Measurements from ENCODE around the gene LENEP.
A peak's percentile ranks its signal among the peaks of the same experiment; 100 is the strongest.

The LENEP gene

DNA sequence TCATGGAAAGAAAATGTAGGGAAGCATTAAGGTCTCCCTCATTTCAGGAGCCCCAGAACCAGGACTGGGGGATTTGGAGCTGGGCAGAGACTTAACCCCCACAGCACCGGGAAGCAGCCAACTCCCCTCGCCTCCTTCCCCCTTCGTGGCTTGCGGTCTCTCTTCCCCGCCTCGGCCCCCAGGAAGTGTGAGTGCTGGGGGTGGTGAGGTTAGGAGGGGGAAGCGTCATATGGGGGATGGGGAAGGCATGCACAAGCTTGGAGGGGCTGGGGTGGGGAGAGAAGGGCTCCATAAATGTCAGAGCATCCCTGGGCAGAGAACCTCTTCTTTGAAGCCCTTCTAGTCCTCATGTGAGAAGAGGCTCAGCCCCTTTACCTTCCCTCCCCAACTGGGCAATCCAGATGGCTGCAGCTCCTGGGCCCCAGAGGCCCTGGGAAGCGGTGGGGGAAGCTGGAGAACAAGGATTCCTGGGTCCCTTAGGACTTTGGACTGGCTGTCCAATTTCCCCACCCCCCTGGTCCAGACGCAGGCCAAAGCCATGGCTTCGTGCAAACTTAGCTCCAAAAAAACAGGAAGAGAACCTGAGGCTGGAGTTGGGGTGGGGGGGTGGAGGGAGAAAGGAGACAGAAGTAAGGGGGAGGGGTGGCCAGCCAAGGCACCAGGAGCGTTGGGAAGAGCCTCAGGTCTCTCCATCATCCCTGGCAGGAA is 17.0 kb downstream of the LENEP start:
- TF ChIP-seq ZNF274 (IDR thresholded peaks at IDR 0.05; ENCODE audit: low read depth, low read length) (no peak), YY1 (IDR thresholded peaks at IDR 0.05; ENCODE audit: insufficient read depth, insufficient read length) (no peak), SUZ12 (IDR thresholded peaks at IDR 0.05; ENCODE audit: extremely low read depth, insufficient read depth, insufficient read length) (no peak)
- H3K27me3 ChIP-seq (ENCODE audit: insufficient read depth, insufficient read length) = no peaks in the 10 kb centered on the region
- H3K4me1 ChIP-seq (ENCODE audit: insufficient read depth, insufficient read length) = peaks cover 35% of the 10 kb centered on the region
- peaks cover 5% of the 10 kb centered on the region; the same call in 1 of the 2 replicates for H3K9me3 ChIP-seq (ENCODE audit: insufficient read depth, low read length)
- H3K9ac ChIP-seq (ENCODE audit: insufficient read length, low read depth) = no peak overlapping the region
- DNase-seq (ENCODE audit: low read depth, low spot score) = no peak
- no peak overlapping the region for H3K4me3 ChIP-seq (ENCODE audit: insufficient read length, low read depth)
- peaks cover 8% of the 10 kb centered on the region for H3K36me3 ChIP-seq (ENCODE audit: insufficient read depth, insufficient read length, low read length)

DNA sequence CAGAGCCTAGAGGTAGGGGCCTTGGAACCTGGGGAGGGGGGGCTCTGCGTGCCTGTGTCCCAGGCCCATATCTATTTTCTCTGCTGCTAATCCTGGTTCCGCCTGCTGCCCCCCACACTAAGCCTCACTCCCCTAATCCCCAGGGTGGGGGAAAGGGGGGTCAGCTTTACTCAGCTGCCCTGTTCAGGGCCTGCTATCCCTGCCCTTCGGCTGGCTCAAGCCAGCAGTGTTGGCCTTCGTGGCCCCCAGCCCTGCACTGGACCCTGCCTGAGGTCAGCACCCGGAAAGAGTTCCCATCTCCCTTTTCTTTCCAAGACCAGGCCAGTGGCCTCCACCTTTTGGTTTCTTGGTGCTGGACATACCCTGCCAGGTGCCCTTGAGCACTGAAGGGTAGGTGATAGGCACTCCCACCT is 17.6 kb downstream of the LENEP start:
- Histone ChIP-seq H3K27me3 (ENCODE audit: insufficient read depth, insufficient read length) (no peaks in the 10 kb centered on the region), H3K4me3 (ENCODE audit: insufficient read length, low read depth) (no peak overlapping the region), H3K36me3 (ENCODE audit: insufficient read depth, insufficient read length, low read length) (peaks cover 14% of the 10 kb centered on the region), H3K9me3 (ENCODE audit: insufficient read depth, low read length) (peaks cover 12% of the 10 kb centered on the region; the same call in 1 of the 2 replicates), H3K9ac (ENCODE audit: insufficient read length, low read depth) (no peak overlapping the region), H3K4me1 (ENCODE audit: insufficient read depth, insufficient read length) (peaks cover 35% of the 10 kb centered on the region)
- TF ChIP-seq SUZ12 (IDR thresholded peaks at IDR 0.05; ENCODE audit: extremely low read depth, insufficient read depth, insufficient read length) (no peak), ZNF274 (IDR thresholded peaks at IDR 0.05; ENCODE audit: low read depth, low read length) (no peak), YY1 (IDR thresholded peaks at IDR 0.05; ENCODE audit: insufficient read depth, insufficient read length) (no peak)
- no peak for DNase-seq (ENCODE audit: low read depth, low spot score)

DNA sequence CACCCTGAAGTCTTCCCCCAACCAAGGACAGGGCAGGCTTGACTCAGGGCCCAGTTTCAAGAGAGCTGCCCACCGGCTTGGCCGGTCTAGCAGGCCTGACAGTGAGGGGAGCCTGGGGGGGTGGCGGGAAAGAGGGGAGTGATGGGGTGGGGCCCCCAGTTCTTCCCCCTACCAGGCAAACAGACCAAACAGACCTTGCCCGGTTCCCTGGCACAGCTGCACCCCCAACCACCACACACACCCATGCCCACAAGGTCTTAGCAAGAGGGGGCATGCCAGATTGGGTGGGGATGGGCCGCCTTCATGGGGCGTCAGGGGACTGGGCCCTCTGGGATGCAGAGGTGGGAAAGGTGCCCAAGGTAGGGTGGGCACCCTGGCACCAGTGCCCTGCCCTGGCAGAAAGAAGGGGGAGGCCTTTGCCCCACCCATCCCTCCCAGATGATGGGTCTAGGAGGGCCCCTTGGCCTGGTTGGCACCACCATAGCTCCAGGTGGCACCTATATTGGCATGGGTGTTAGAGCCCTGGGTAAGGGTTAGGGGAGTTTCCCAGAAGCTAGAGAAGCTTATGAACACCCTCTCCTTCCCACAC is 18.1 kb downstream of the LENEP start:
- H3K9me3 ChIP-seq (ENCODE audit: insufficient read depth, low read length) = peaks cover 17% of the 10 kb centered on the region; the same call in 1 of the 2 replicates
- no peak overlapping the region for H3K9ac ChIP-seq (ENCODE audit: insufficient read length, low read depth)
- peaks cover 19% of the 10 kb centered on the region for H3K36me3 ChIP-seq (ENCODE audit: insufficient read depth, insufficient read length, low read length)
- no peak for DNase-seq (ENCODE audit: low read depth, low spot score)
- no peak overlapping the region for H3K4me3 ChIP-seq (ENCODE audit: insufficient read length, low read depth)
- H3K4me1 ChIP-seq (ENCODE audit: insufficient read depth, insufficient read length) = peaks cover 35% of the 10 kb centered on the region
- no peak for TF ChIP-seq YY1 (IDR thresholded peaks at IDR 0.05; ENCODE audit: insufficient read depth, insufficient read length)
- no peak for TF ChIP-seq SUZ12 (IDR thresholded peaks at IDR 0.05; ENCODE audit: extremely low read depth, insufficient read depth, insufficient read length)
- no peak for TF ChIP-seq ZNF274 (IDR thresholded peaks at IDR 0.05; ENCODE audit: low read depth, low read length)
- H3K27me3 ChIP-seq (ENCODE audit: insufficient read depth, insufficient read length) = no peaks in the 10 kb centered on the region

DNA sequence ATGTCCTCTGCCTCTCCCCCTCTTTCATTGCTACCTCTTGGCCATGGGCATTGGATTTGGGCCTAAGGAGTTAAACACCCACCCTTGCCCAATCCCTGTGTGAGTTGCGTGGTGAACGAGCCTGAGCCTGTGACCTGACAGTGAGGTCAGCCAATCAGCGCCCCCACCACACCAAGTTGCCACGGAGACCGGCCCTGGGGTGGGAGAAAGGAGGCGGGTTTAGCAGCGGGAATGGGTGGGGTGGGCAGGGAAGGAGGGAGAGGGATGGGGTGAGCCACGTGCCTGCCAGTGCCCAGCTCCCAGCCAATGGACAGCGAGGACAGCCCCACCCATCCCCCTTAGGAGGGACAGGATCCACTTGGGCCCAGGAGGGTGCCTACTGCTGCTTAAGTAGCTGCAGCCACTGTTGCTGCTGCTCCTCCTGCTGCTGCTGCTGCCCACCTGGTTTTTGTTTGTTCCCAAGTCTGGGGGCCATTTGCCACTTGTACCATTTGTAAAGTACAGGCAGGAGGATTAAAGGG is 18.7 kb downstream of the LENEP start:
- Histone ChIP-seq H3K9me3 (ENCODE audit: insufficient read depth, low read length) (peaks cover 22% of the 10 kb centered on the region; the same call in 1 of the 2 replicates), H3K27me3 (ENCODE audit: insufficient read depth, insufficient read length) (no peaks in the 10 kb centered on the region), H3K9ac (ENCODE audit: insufficient read length, low read depth) (peak overlapping the region; percentile 58), H3K4me3 (ENCODE audit: insufficient read length, low read depth) (no peak overlapping the region), H3K36me3 (ENCODE audit: insufficient read depth, insufficient read length, low read length) (peaks cover 24% of the 10 kb centered on the region), H3K4me1 (ENCODE audit: insufficient read depth, insufficient read length) (peaks cover 35% of the 10 kb centered on the region)
- TF ChIP-seq YY1 (IDR thresholded peaks at IDR 0.05; ENCODE audit: insufficient read depth, insufficient read length) (no peak), ZNF274 (IDR thresholded peaks at IDR 0.05; ENCODE audit: low read depth, low read length) (no peak), SUZ12 (IDR thresholded peaks at IDR 0.05; ENCODE audit: extremely low read depth, insufficient read depth, insufficient read length) (no peak)
- peak; percentile 89 for DNase-seq (ENCODE audit: low read depth, low spot score)

- H3K4me1 ChIP-seq (ENCODE audit: insufficient read depth, insufficient read length) = peaks cover 39% of the 10 kb centered on the region
- no peak for DNase-seq (ENCODE audit: low read depth, low spot score)
- no peaks in the 10 kb centered on the region for H3K27me3 ChIP-seq (ENCODE audit: insufficient read depth, insufficient read length)
- no peak overlapping the region for H3K4me3 ChIP-seq (ENCODE audit: insufficient read length, low read depth)
- peaks cover 31% of the 10 kb centered on the region; the same call in 1 of the 2 replicates for H3K9me3 ChIP-seq (ENCODE audit: insufficient read depth, low read length)
- TF ChIP-seq SUZ12 (IDR thresholded peaks at IDR 0.05; ENCODE audit: extremely low read depth, insufficient read depth, insufficient read length) = no peak
- no peak for TF ChIP-seq YY1 (IDR thresholded peaks at IDR 0.05; ENCODE audit: insufficient read depth, insufficient read length)
- no peak for TF ChIP-seq ZNF274 (IDR thresholded peaks at IDR 0.05; ENCODE audit: low read depth, low read length)
- peak overlapping the region; percentile 58 for H3K9ac ChIP-seq (ENCODE audit: insufficient read length, low read depth)
- peaks cover 24% of the 10 kb centered on the region for H3K36me3 ChIP-seq (ENCODE audit: insufficient read depth, insufficient read length, low read length)
These were observed 19.6 kb downstream of the LENEP start for GRCh38 chr1:155012776-155013602.

DNA sequence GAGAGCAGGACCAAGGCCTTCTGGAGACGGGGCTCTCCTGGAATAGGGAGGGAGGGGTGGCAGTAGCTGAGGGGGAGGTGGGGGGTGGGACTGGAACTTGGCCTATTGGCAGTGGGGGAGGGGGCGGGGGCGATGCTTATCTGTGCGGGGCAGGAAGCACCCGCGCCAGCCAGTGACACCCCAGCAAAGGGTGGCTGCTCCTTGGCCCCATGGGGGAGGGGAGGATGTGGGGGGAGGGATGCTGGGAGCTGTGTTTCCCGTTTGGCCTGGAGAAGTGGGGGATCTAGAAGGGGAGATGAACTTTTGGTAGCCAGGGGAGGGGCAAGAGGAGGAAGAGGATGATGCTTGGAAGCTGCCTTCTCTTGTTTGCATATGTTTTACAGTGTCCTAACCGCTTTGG is 20.2 kb downstream of the LENEP start:
- Histone ChIP-seq H3K27me3 (ENCODE audit: insufficient read depth, insufficient read length) (no peaks in the 10 kb centered on the region), H3K4me3 (ENCODE audit: insufficient read length, low read depth) (no peak overlapping the region), H3K9ac (ENCODE audit: insufficient read length, low read depth) (no peak overlapping the region), H3K36me3 (ENCODE audit: insufficient read depth, insufficient read length, low read length) (peaks cover 24% of the 10 kb centered on the region), H3K4me1 (ENCODE audit: insufficient read depth, insufficient read length) (peaks cover 35% of the 10 kb centered on the region), H3K9me3 (ENCODE audit: insufficient read depth, low read length) (peaks cover 38% of the 10 kb centered on the region; the same call in 1 of the 2 replicates)
- TF ChIP-seq ZNF274 (IDR thresholded peaks at IDR 0.05; ENCODE audit: low read depth, low read length) = no peak
- no peak for TF ChIP-seq YY1 (IDR thresholded peaks at IDR 0.05; ENCODE audit: insufficient read depth, insufficient read length)
- no peak for TF ChIP-seq SUZ12 (IDR thresholded peaks at IDR 0.05; ENCODE audit: extremely low read depth, insufficient read depth, insufficient read length)
- no peak for DNase-seq (ENCODE audit: low read depth, low spot score)

Data from NT2/D1 (cell line).